ENCODE data around the gene LRBA.

The LRBA gene

DNA sequence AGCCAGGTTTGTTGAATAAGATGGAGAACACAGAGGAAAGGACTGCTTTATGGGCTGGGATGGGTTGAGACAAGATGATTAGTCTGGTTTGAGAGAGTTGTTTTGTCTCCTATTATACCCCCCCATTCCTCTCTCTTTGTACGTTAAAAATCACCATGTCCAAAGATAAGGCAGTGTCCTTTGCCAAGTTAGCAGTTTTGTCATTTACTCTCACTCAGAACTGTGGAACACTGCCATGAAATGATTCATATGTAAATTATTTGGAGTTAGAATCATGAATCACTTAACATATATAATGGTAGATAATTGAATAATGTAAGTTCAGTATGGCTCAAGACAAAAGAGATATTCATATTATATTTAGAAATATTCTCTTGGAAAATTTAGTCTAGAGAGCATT lies 785.6 kb downstream of the LRBA start:
- Histone ChIP-seq H3K14ac (ENCODE audit: low read length) (no peak overlapping the region), H2BK5ac (ENCODE audit: low read length) (no peak overlapping the region), H3K27me3 (ENCODE audit: control insufficient read depth in 3 of 3, insufficient read depth in 3 of 3, low read depth in 1 of 3, low read length in 3 of 3) (no peaks in the 10 kb centered on the region), H3K27ac (replicated peaks; ENCODE audit: low read length) (no peak overlapping the region), H3K79me1 (ENCODE audit: low read depth, low read length) (no peaks in the 10 kb centered on the region), H3K4me2 (ENCODE audit: insufficient read depth, low read length, poor library complexity, severe bottlenecking) (no peak overlapping the region), H3K4me3 (ENCODE audit: low read length in 2 of 2) (no peak overlapping the region), H3K23ac (ENCODE audit: low read depth, low read length, poor library complexity) (no peak overlapping the region), H3K4ac (ENCODE audit: low read length) (no peak overlapping the region), H3K9me3 (replicated peaks in 1 of 2; ENCODE audit: control insufficient read depth in 2 of 2, insufficient read depth in 1 of 2, low read depth in 1 of 2, low read length in 2 of 2) (no peaks in the 10 kb centered on the region), H4K8ac (ENCODE audit: low read depth, low read length) (no peak overlapping the region), H3K4me1 (ENCODE audit: control insufficient read depth in 2 of 2, insufficient read depth in 1 of 2, low read depth in 1 of 2, low read length in 2 of 2) (peaks cover 0 to 5% of the 10 kb centered on the region in 2 donors), H3K9ac (ENCODE audit: low read depth, low read length, poor library complexity) (no peak overlapping the region), H2BK12ac (ENCODE audit: low read length) (no peak overlapping the region), H3K36me3 (replicated peaks in 1 of 2; ENCODE audit: control insufficient read depth in 2 of 2, insufficient read depth in 2 of 2, low read length in 2 of 2) (peaks cover 3 to 77% of the 10 kb centered on the region in 2 donors), H3K18ac (ENCODE audit: low read length) (no peak overlapping the region), H4K91ac (ENCODE audit: low read depth, low read length, poor library complexity) (no peak overlapping the region), H2AFZ (ENCODE audit: low read length) (no peak overlapping the region), H2BK120ac (ENCODE audit: low read depth, low read length) (no peak overlapping the region), H2BK15ac (ENCODE audit: low read length) (no peak overlapping the region), H2AK5ac (ENCODE audit: low read depth, low read length) (no peak overlapping the region)
- DNase-seq (ENCODE audit: low spot score), result no peak
- no CpG with 5 or more reads among the region's 1 CpG for WGBS, 2 donors (ENCODE audit: extremely low coverage in 2 of 2, insufficient read length in 2 of 2, insufficient replicate concordance in 1 of 2)

GRCh38 chr4:150224896-150225591 lies 790.0 kb downstream of the LRBA start:
- H3K9ac ChIP-seq (ENCODE audit: low read depth, low read length, poor library complexity), result no peak overlapping the region
- no peak overlapping the region for H3K4ac ChIP-seq (ENCODE audit: low read length)
- H2BK120ac ChIP-seq (ENCODE audit: low read depth, low read length), result no peak overlapping the region
- no peak overlapping the region for H4K8ac ChIP-seq (ENCODE audit: low read depth, low read length)
- no peaks in the 10 kb centered on the region for H3K9me3 ChIP-seq (replicated peaks in 1 of 2; ENCODE audit: control insufficient read depth in 2 of 2, insufficient read depth in 1 of 2, low read depth in 1 of 2, low read length in 2 of 2)
- no peak overlapping the region for H2AK5ac ChIP-seq (ENCODE audit: low read depth, low read length)
- peaks cover 0 to 3% of the 10 kb centered on the region in 2 donors for H3K4me1 ChIP-seq (ENCODE audit: control insufficient read depth in 2 of 2, insufficient read depth in 1 of 2, low read depth in 1 of 2, low read length in 2 of 2)
- H2AFZ ChIP-seq (ENCODE audit: low read length), result no peak overlapping the region
- no peak overlapping the region for H3K4me2 ChIP-seq (ENCODE audit: insufficient read depth, low read length, poor library complexity, severe bottlenecking)
- H3K27ac ChIP-seq (replicated peaks; ENCODE audit: low read length), result no peak overlapping the region
- H3K27me3 ChIP-seq (ENCODE audit: control insufficient read depth in 3 of 3, insufficient read depth in 3 of 3, low read depth in 1 of 3, low read length in 3 of 3), result no peaks in the 10 kb centered on the region
- no peak for DNase-seq (ENCODE audit: low spot score)
- no peak overlapping the region for H2BK15ac ChIP-seq (ENCODE audit: low read length)
- no peak overlapping the region for H4K91ac ChIP-seq (ENCODE audit: low read depth, low read length, poor library complexity)
- WGBS, 2 donors (ENCODE audit: extremely low coverage in 2 of 2, insufficient read length in 2 of 2, insufficient replicate concordance in 1 of 2), result no CpG with 5 or more reads among the region's 6 CpGs
- no peak overlapping the region for H3K14ac ChIP-seq (ENCODE audit: low read length)
- no peak overlapping the region for H3K23ac ChIP-seq (ENCODE audit: low read depth, low read length, poor library complexity)
- H3K18ac ChIP-seq (ENCODE audit: low read length), result no peak overlapping the region
- no peak overlapping the region for H2BK12ac ChIP-seq (ENCODE audit: low read length)
- H2BK5ac ChIP-seq (ENCODE audit: low read length), result no peak overlapping the region
- H3K4me3 ChIP-seq (ENCODE audit: low read length in 2 of 2), result no peak overlapping the region
- no peaks in the 10 kb centered on the region for H3K79me1 ChIP-seq (ENCODE audit: low read depth, low read length)
- H3K36me3 ChIP-seq (replicated peaks in 1 of 2; ENCODE audit: control insufficient read depth in 2 of 2, insufficient read depth in 2 of 2, low read length in 2 of 2), result peaks cover 1 to 62% of the 10 kb centered on the region in 2 donors

DNA sequence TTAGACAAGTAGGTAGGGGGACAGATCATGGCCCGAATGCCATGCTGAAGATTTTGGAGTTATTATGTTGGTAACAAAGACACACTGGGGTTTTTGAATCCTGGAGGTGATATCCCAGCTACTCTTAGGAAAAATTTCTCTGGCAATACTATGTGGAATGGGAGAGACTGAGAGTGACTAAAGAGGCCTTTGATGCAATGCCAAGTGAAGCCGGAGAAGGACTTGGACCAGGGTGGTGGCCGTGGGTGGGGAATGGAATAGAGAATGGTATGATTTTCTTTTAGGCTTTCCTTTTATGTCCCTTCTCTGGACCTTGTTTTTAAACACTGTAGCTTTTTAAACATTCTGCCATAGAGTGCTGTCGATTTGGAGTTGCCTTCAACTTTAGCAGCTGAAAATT lies 795.2 kb downstream of the LRBA start:
- H3K18ac ChIP-seq (ENCODE audit: low read length), result no peak overlapping the region
- no peak overlapping the region for H2AFZ ChIP-seq (ENCODE audit: low read length)

GRCh38 chr4:150218447-150218846 lies 796.6 kb downstream of the LRBA start:
- Histone ChIP-seq H3K4ac (ENCODE audit: low read length) (no peak overlapping the region), H2AK5ac (ENCODE audit: low read depth, low read length) (no peak overlapping the region), H3K27me3 (ENCODE audit: control insufficient read depth in 3 of 3, insufficient read depth in 3 of 3, low read depth in 1 of 3, low read length in 3 of 3) (no peaks in the 10 kb centered on the region), H3K9ac (ENCODE audit: low read depth, low read length, poor library complexity) (no peak overlapping the region), H4K8ac (ENCODE audit: low read depth, low read length) (no peak overlapping the region), H3K18ac (ENCODE audit: low read length) (no peak overlapping the region), H3K14ac (ENCODE audit: low read length) (no peak overlapping the region), H3K4me3 (ENCODE audit: low read length in 2 of 2) (no peak overlapping the region), H3K27ac (replicated peaks; ENCODE audit: low read length) (no peak overlapping the region), H2BK15ac (ENCODE audit: low read length) (no peak overlapping the region), H2BK12ac (ENCODE audit: low read length) (no peak overlapping the region), H2AFZ (ENCODE audit: low read length) (no peak overlapping the region), H3K79me1 (ENCODE audit: low read depth, low read length) (no peaks in the 10 kb centered on the region), H4K91ac (ENCODE audit: low read depth, low read length, poor library complexity) (no peak overlapping the region), H3K4me1 (ENCODE audit: control insufficient read depth in 2 of 2, insufficient read depth in 1 of 2, low read depth in 1 of 2, low read length in 2 of 2) (peaks cover 6 to 17% of the 10 kb centered on the region in 2 donors), H2BK120ac (ENCODE audit: low read depth, low read length) (no peak overlapping the region), H3K9me3 (replicated peaks in 1 of 2; ENCODE audit: control insufficient read depth in 2 of 2, insufficient read depth in 1 of 2, low read depth in 1 of 2, low read length in 2 of 2) (no peaks in the 10 kb centered on the region), H2BK5ac (ENCODE audit: low read length) (no peak overlapping the region), H3K23ac (ENCODE audit: low read depth, low read length, poor library complexity) (no peak overlapping the region), H3K4me2 (ENCODE audit: insufficient read depth, low read length, poor library complexity, severe bottlenecking) (no peak overlapping the region), H3K36me3 (replicated peaks in 1 of 2; ENCODE audit: control insufficient read depth in 2 of 2, insufficient read depth in 2 of 2, low read length in 2 of 2) (peaks cover 0 to 17% of the 10 kb centered on the region in 2 donors)
- WGBS, 2 donors (ENCODE audit: extremely low coverage in 2 of 2, insufficient read length in 2 of 2, insufficient replicate concordance in 1 of 2), result no CpG with 5 or more reads among the region's 2 CpGs
- no peak for DNase-seq (ENCODE audit: low spot score)

More for the DNA sequence above, 795.2 kb downstream of the LRBA start:
- H3K27ac ChIP-seq (replicated peaks; ENCODE audit: low read length), result no peak overlapping the region
- no peak overlapping the region for H3K9ac ChIP-seq (ENCODE audit: low read depth, low read length, poor library complexity)
- no peak overlapping the region for H2BK5ac ChIP-seq (ENCODE audit: low read length)
- no CpG with 5 or more reads among the region's 4 CpGs for WGBS, 2 donors (ENCODE audit: extremely low coverage in 2 of 2, insufficient read length in 2 of 2, insufficient replicate concordance in 1 of 2)
- no peak overlapping the region for H3K14ac ChIP-seq (ENCODE audit: low read length)
- H3K27me3 ChIP-seq (ENCODE audit: control insufficient read depth in 3 of 3, insufficient read depth in 3 of 3, low read depth in 1 of 3, low read length in 3 of 3), result no peaks in the 10 kb centered on the region
- H2AK5ac ChIP-seq (ENCODE audit: low read depth, low read length), result no peak overlapping the region
- no peak overlapping the region for H4K91ac ChIP-seq (ENCODE audit: low read depth, low read length, poor library complexity)
- H2BK120ac ChIP-seq (ENCODE audit: low read depth, low read length), result no peak overlapping the region
- no peak overlapping the region for H3K4me2 ChIP-seq (ENCODE audit: insufficient read depth, low read length, poor library complexity, severe bottlenecking)
- H2BK12ac ChIP-seq (ENCODE audit: low read length), result no peak overlapping the region
- H3K4ac ChIP-seq (ENCODE audit: low read length), result no peak overlapping the region
- H2BK15ac ChIP-seq (ENCODE audit: low read length), result no peak overlapping the region
- H3K36me3 ChIP-seq (replicated peaks in 1 of 2; ENCODE audit: control insufficient read depth in 2 of 2, insufficient read depth in 2 of 2, low read length in 2 of 2), result peaks cover 0 to 26% of the 10 kb centered on the region in 2 donors
- H4K8ac ChIP-seq (ENCODE audit: low read depth, low read length), result no peak overlapping the region
- no peak for DNase-seq (ENCODE audit: low spot score)
- no peaks in the 10 kb centered on the region for H3K9me3 ChIP-seq (replicated peaks in 1 of 2; ENCODE audit: control insufficient read depth in 2 of 2, insufficient read depth in 1 of 2, low read depth in 1 of 2, low read length in 2 of 2)
- H3K4me3 ChIP-seq (ENCODE audit: low read length in 2 of 2), result no peak overlapping the region
- H3K23ac ChIP-seq (ENCODE audit: low read depth, low read length, poor library complexity), result no peak overlapping the region
- peaks cover 8 to 17% of the 10 kb centered on the region in 2 donors for H3K4me1 ChIP-seq (ENCODE audit: control insufficient read depth in 2 of 2, insufficient read depth in 1 of 2, low read depth in 1 of 2, low read length in 2 of 2)
- no peaks in the 10 kb centered on the region for H3K79me1 ChIP-seq (ENCODE audit: low read depth, low read length)
